GM23338 (cell line): Measurements from ENCODE around the gene NLRP5. TPM values are rescaled to one million over a fixed set of nuclear protein-coding genes. Genes with fewer than 3 reads are reported as not detected.
A peak's percentile ranks its signal among the peaks of the same experiment; 100 is the strongest.

Experiments used
- ATAC-seq: fragments of 200-7000 bp; cut with Tn5 transposase; 3 replicates; pipeline ENCODE4 v1.9.1; 2020
- DNase-seq: peaks from one replicate; pipeline ENCODE4 v3.0.0-alpha.2; 2015; ENCODE audit warnings: low spot score
- H2AFZ ChIP-seq: fragments of 200-600 bp; sonication (generic); 2 replicates; pipeline ENCODE4 v1.8.0; 2016; ENCODE audit warnings: antibody characterized with exemption, mild to moderate bottlenecking, moderate library complexity
- H3F3A ChIP-seq: fragments of 200-600 bp; sonication (generic); replicated peaks from 2 replicates; pipeline ENCODE4 v1.8.0; 2017; ENCODE audit warnings: antibody characterized with exemption, mixed run types, low read depth
- H3K27ac ChIP-seq: fragments of 200-600 bp; sonication (generic); 2 replicates; pipeline ENCODE4 v1.6.1; 2016; ENCODE audit warnings: low read depth
- H3K27me3 ChIP-seq: fragments of 200-600 bp; sonication (generic); 2 replicates; pipeline ENCODE4 v1.8.0; 2016; ENCODE audit warnings: mild to moderate bottlenecking, mixed run types, moderate library complexity; ENCODE audit not compliant: insufficient read depth
- H3K36me3 ChIP-seq: fragments of 200-600 bp; sonication (generic); 2 replicates; pipeline ENCODE4 v1.8.0; 2016; ENCODE audit warnings: mild to moderate bottlenecking; ENCODE audit not compliant: insufficient read depth
- H3K4me1 ChIP-seq: fragments of 200-600 bp; sonication (generic); 2 replicates; pipeline ENCODE4 v1.8.0; 2016; ENCODE audit warnings: mild to moderate bottlenecking, moderate library complexity; ENCODE audit not compliant: insufficient read depth
- H3K4me2 ChIP-seq: fragments of 200-600 bp; sonication (generic); 2 replicates; pipeline ENCODE4 v1.7.1; 2017; ENCODE audit warnings: mixed run types
- H3K4me3 ChIP-seq: fragments of 200-600 bp; sonication (generic); 2 replicates; pipeline ENCODE4 v1.6.1; 2016; ENCODE audit warnings: mixed run types
- H3K79me2 ChIP-seq: fragments of 200-600 bp; sonication (generic); replicated peaks from 2 replicates; pipeline ENCODE4 v1.8.0; 2017; ENCODE audit warnings: mild to moderate bottlenecking; ENCODE audit not compliant: insufficient read depth
- H3K9me2 ChIP-seq: fragments of 200-600 bp; sonication (generic); 2 replicates; pipeline ENCODE4 v1.8.0; 2017; ENCODE audit not compliant: insufficient read depth
- H4K20me1 ChIP-seq: fragments of 200-600 bp; sonication (generic); replicated peaks from 2 replicates; pipeline ENCODE4 v1.8.0; 2017; ENCODE audit warnings: mild to moderate bottlenecking; ENCODE audit not compliant: insufficient read depth
- H3K27ac Mint-ChIP-seq: 2 replicates; pipeline ENCODE4 v1.8.0; 2020; ENCODE audit warnings: inconsistent platforms, mild to moderate bottlenecking, moderate library complexity, mixed read lengths
- H3K27me3 Mint-ChIP-seq: 3 replicates; pipeline ENCODE4 v1.8.0; 2022; ENCODE audit warnings: low read depth, mild to moderate bottlenecking, moderate library complexity, mixed read lengths, inconsistent platforms; ENCODE audit not compliant: insufficient read depth, poor library complexity
- H3K36me3 Mint-ChIP-seq: 3 replicates; pipeline ENCODE4 v1.8.0; 2021; ENCODE audit warnings: low read depth, mild to moderate bottlenecking, inconsistent platforms, moderate library complexity, mixed read lengths
- H3K4me1 Mint-ChIP-seq: 3 replicates; pipeline ENCODE4 v1.8.0; 2020; ENCODE audit warnings: mild to moderate bottlenecking, inconsistent platforms, mixed read lengths
- H3K4me3 Mint-ChIP-seq: 3 replicates; pipeline ENCODE4 v1.8.0; 2021; ENCODE audit warnings: moderate library complexity, mild to moderate bottlenecking, inconsistent platforms, mixed read lengths
- H3K9me3 Mint-ChIP-seq: 3 replicates; pipeline ENCODE4 v1.8.0; 2020; ENCODE audit warnings: moderate library complexity, mild to moderate bottlenecking, inconsistent platforms, mixed read lengths
- CREB1 ChIP-seq: fragments of 250-450 bp; sonication (Bioruptor Pico); IDR thresholded peaks from 2 replicates; pipeline ENCODE4 v1.5.0; 2020; ENCODE audit warnings: low read depth, mild to moderate bottlenecking, moderate library complexity
- CTCF ChIP-seq, 2 experiments: fragments of 200-600 bp in 1 of 2; sonication (generic) in 1 of 2; conservative IDR thresholded peaks; 2 replicates each; pipeline versions ENCODE4 v1.5.1 to v1.6.1; 2016 to 2017; ENCODE audit warnings: antibody characterized with exemption in 2 of 2, low read depth in 2 of 2, mild to moderate bottlenecking in 2 of 2, moderate library complexity in 1 of 2
- EZH2 ChIP-seq: fragments of 200-600 bp; sonication (generic); IDR thresholded peaks from one replicate; pipeline ENCODE4 v1.8.0; 2017; ENCODE audit warnings: antibody characterized with exemption, mild to moderate bottlenecking, low read depth; ENCODE audit not compliant: unreplicated experiment
- EZH2phosphoT487 ChIP-seq: fragments of 200-600 bp; sonication (generic); IDR thresholded peaks from one replicate; pipeline ENCODE4 v1.8.1; 2018; ENCODE audit warnings: antibody characterized with exemption; ENCODE audit not compliant: unreplicated experiment
- JUNB ChIP-seq: IDR thresholded peaks from one replicate; pipeline ENCODE4 v1.6.1; 2016; ENCODE audit warnings: antibody characterized with exemption; ENCODE audit not compliant: unreplicated experiment
- NANOG ChIP-seq: IDR thresholded peaks from 2 replicates; pipeline ENCODE4 v1.6.1; 2016; ENCODE audit warnings: antibody characterized with exemption, borderline replicate concordance
- POLR2AphosphoS5 ChIP-seq: IDR thresholded peaks from 2 replicates; pipeline ENCODE4 v1.6.1; 2016; ENCODE audit warnings: antibody characterized with exemption, low read depth
- STAT1 ChIP-seq: IDR thresholded peaks from one replicate; pipeline ENCODE4 v1.6.1; 2016; ENCODE audit warnings: antibody characterized with exemption; ENCODE audit not compliant: unreplicated experiment
- ZNF114 ChIP-seq: fragments of 250-450 bp; sonication (Bioruptor Pico); IDR thresholded peaks from 2 replicates; pipeline ENCODE4 v1.5.0; 2020; ENCODE audit warnings: mild to moderate bottlenecking, moderate library complexity
- ZNF331 ChIP-seq: fragments of 250-450 bp; sonication (Bioruptor Pico); IDR thresholded peaks from 2 replicates; pipeline ENCODE4 v1.5.0; 2020; ENCODE audit warnings: low read depth, mild to moderate bottlenecking, moderate library complexity
- polyA plus RNA-seq: library from polyadenylated mRNA; unstranded; fragments of >200 nt; fragmentation: Nextera tagmentation; extraction: Ambion mirVana; gene quantifications from 2 replicates; pipeline ENCODE4 v1.2.1, GENCODE V29; 2016
- total RNA-seq: library from RNA; depleted of rRNA; stranded (reverse); fragments of >200 nt; shearing (Covaris generic); gene quantifications from 2 replicates; pipeline ENCODE4 v1.2.3, GENCODE V29; 2014
- TF ChIP-seq, protein P1 (sequence below): IDR thresholded peaks from 2 replicates; pipeline ENCODE4 v1.6.1; 2016; ENCODE audit warnings: antibody characterized with exemption
- TF ChIP-seq, protein P2 (sequence below): IDR thresholded peaks from one replicate; pipeline ENCODE4 v1.6.1; 2018; ENCODE audit warnings: antibody characterized with exemption; ENCODE audit not compliant: unreplicated experiment
- TF ChIP-seq, protein P3 (sequence below): fragments of 250-450 bp; sonication (Bioruptor Pico); IDR thresholded peaks from 2 replicates; pipeline ENCODE4 v1.5.0; 2020; ENCODE audit warnings: mild to moderate bottlenecking, moderate library complexity

The NLRP5 gene
- total and polyA plus RNA-seq, 2 experiments from 2014 or later: not detected

- no peak overlapping the region for H3K4me2 ChIP-seq
- peaks cover 4% of the 10 kb centered on the region; the same call in 1 of the 2 replicates for H3K36me3 ChIP-seq
- H3K27me3 ChIP-seq: no peaks in the 10 kb centered on the region
- H3K79me2 ChIP-seq: peaks cover 76% of the 10 kb centered on the region
- Mint-ChIP-seq H3K4me1 (peaks cover 37% of the 10 kb centered on the region), H3K27me3 (peaks cover 27% of the 10 kb centered on the region), H3K9me3 (no peaks in the 10 kb centered on the region; the same call in 2 of the 3 replicates), H3K4me3 (no peak overlapping the region; the same call in 2 of the 3 replicates), H3K36me3 (peaks cover 13% of the 10 kb centered on the region), H3K27ac (peak overlapping the region; percentile 62; the same call in 1 of the 2 replicates)
- TF ChIP-seq, protein P1, sequence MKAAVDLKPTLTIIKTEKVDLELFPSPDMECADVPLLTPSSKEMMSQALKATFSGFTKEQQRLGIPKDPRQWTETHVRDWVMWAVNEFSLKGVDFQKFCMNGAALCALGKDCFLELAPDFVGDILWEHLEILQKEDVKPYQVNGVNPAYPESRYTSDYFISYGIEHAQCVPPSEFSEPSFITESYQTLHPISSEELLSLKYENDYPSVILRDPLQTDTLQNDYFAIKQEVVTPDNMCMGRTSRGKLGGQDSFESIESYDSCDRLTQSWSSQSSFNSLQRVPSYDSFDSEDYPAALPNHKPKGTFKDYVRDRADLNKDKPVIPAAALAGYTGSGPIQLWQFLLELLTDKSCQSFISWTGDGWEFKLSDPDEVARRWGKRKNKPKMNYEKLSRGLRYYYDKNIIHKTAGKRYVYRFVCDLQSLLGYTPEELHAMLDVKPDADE: no peak
- TF ChIP-seq EZH2 (no peak), STAT1 (no peak), JUNB (no peak), ZNF331 (CRISPR knock-in tag) (no peak), CTCF (conservative IDR thresholded peaks at IDR 0.05; ENCODE audit: low read depth in 2 of 2) (no peak), ZNF114 (CRISPR knock-in tag) (no peak), POLR2AphosphoS5 (no peak), CREB1 (CRISPR knock-in tag) (no peak), EZH2phosphoT487 (no peak), NANOG (no peak)
- TF ChIP-seq, protein P2, sequence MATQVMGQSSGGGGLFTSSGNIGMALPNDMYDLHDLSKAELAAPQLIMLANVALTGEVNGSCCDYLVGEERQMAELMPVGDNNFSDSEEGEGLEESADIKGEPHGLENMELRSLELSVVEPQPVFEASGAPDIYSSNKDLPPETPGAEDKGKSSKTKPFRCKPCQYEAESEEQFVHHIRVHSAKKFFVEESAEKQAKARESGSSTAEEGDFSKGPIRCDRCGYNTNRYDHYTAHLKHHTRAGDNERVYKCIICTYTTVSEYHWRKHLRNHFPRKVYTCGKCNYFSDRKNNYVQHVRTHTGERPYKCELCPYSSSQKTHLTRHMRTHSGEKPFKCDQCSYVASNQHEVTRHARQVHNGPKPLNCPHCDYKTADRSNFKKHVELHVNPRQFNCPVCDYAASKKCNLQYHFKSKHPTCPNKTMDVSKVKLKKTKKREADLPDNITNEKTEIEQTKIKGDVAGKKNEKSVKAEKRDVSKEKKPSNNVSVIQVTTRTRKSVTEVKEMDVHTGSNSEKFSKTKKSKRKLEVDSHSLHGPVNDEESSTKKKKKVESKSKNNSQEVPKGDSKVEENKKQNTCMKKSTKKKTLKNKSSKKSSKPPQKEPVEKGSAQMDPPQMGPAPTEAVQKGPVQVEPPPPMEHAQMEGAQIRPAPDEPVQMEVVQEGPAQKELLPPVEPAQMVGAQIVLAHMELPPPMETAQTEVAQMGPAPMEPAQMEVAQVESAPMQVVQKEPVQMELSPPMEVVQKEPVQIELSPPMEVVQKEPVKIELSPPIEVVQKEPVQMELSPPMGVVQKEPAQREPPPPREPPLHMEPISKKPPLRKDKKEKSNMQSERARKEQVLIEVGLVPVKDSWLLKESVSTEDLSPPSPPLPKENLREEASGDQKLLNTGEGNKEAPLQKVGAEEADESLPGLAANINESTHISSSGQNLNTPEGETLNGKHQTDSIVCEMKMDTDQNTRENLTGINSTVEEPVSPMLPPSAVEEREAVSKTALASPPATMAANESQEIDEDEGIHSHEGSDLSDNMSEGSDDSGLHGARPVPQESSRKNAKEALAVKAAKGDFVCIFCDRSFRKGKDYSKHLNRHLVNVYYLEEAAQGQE: no peak
- TF ChIP-seq, protein P3, sequence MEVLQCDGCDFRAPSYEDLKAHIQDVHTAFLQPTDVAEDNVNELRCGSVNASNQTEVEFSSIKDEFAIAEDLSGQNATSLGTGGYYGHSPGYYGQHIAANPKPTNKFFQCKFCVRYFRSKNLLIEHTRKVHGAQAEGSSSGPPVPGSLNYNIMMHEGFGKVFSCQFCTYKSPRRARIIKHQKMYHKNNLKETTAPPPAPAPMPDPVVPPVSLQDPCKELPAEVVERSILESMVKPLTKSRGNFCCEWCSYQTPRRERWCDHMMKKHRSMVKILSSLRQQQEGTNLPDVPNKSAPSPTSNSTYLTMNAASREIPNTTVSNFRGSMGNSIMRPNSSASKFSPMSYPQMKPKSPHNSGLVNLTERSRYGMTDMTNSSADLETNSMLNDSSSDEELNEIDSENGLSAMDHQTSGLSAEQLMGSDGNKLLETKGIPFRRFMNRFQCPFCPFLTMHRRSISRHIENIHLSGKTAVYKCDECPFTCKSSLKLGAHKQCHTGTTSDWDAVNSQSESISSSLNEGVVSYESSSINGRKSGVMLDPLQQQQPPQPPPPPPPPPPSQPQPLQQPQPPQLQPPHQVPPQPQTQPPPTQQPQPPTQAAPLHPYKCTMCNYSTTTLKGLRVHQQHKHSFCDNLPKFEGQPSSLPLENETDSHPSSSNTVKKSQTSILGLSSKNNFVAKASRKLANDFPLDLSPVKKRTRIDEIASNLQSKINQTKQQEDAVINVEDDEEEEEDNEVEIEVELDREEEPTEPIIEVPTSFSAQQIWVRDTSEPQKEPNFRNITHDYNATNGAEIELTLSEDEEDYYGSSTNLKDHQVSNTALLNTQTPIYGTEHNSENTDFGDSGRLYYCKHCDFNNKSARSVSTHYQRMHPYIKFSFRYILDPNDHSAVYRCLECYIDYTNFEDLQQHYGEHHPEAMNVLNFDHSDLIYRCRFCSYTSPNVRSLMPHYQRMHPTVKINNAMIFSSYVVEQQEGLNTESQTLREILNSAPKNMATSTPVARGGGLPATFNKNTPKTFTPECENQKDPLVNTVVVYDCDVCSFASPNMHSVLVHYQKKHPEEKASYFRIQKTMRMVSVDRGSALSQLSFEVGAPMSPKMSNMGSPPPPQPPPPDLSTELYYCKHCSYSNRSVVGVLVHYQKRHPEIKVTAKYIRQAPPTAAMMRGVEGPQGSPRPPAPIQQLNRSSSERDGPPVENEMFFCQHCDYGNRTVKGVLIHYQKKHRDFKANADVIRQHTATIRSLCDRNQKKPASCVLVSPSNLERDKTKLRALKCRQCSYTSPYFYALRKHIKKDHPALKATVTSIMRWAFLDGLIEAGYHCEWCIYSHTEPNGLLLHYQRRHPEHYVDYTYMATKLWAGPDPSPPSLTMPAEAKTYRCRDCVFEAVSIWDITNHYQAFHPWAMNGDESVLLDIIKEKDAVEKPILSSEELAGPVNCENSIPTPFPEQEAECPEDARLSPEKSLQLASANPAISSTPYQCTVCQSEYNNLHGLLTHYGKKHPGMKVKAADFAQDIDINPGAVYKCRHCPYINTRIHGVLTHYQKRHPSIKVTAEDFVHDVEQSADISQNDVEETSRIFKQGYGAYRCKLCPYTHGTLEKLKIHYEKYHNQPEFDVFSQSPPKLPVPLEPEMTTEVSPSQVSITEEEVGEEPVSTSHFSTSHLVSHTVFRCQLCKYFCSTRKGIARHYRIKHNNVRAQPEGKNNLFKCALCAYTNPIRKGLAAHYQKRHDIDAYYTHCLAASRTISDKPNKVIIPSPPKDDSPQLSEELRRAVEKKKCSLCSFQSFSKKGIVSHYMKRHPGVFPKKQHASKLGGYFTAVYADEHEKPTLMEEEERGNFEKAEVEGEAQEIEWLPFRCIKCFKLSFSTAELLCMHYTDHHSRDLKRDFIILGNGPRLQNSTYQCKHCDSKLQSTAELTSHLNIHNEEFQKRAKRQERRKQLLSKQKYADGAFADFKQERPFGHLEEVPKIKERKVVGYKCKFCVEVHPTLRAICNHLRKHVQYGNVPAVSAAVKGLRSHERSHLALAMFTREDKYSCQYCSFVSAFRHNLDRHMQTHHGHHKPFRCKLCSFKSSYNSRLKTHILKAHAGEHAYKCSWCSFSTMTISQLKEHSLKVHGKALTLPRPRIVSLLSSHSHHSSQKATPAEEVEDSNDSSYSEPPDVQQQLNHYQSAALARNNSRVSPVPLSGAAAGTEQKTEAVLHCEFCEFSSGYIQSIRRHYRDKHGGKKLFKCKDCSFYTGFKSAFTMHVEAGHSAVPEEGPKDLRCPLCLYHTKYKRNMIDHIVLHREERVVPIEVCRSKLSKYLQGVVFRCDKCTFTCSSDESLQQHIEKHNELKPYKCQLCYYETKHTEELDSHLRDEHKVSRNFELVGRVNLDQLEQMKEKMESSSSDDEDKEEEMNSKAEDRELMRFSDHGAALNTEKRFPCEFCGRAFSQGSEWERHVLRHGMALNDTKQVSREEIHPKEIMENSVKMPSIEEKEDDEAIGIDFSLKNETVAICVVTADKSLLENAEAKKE: no peak
- H3K27ac ChIP-seq: peak overlapping the region; percentile 59; the same call in 1 of the 2 replicates
- no peak overlapping the region for H3K4me3 ChIP-seq
- H3K4me1 ChIP-seq: peaks cover 23% of the 10 kb centered on the region
- ATAC-seq (no peak), DNase-seq (no peak)
- H3K9me2 ChIP-seq: no peaks in the 10 kb centered on the region
- 0 out of 2 replicates have a peak, but pooled peaks cover 3% of the 10 kb centered on the region for H3F3A ChIP-seq
- no peak overlapping the region for H2AFZ ChIP-seq
- H4K20me1 ChIP-seq: peaks cover 27% of the 10 kb centered on the region
These were observed 117.8 kb downstream of the NLRP5 start for GRCh38 chr19:56104423-56104822.
